A673 (cell line): ENCODE measurements around the gene LY6G5C. TPM values are rescaled to one million over a fixed set of nuclear protein-coding genes. Genes with fewer than 3 reads are reported as not detected.

Experiments used
- BruUV-seq: library from RNA; stranded (reverse); fragments of 400-500 nt; replicated peaks from 2 replicates; lab custom pipeline; 2021; lab: Mats Ljungman, UMichigan
- CTCF ChIA-PET: fragments of 300-600 bp; sonication (Branson Sonifier 250); formaldehyde crosslinking; loops from one replicate; lab custom pipeline; 2022; ENCODE audit warnings: antibody characterized with exemption; lab: Charles Lee
- POLR2A ChIA-PET: fragments of 300-600 bp; sonication (Branson Sonifier 250); formaldehyde crosslinking; loops from one replicate; lab custom pipeline; 2022; ENCODE audit warnings: antibody characterized with exemption; ENCODE audit not compliant: low non-redundant PET; lab: Charles Lee
- DNase-seq: peaks from one replicate; pipeline ENCODE4 v3.0.0-alpha.2; 2015; ENCODE audit warnings: low spot score
- H3K27ac ChIP-seq: fragments of 200-600 bp; sonication (generic); 2 replicates; pipeline ENCODE4 v1.5.1; 2016; ENCODE audit warnings: mixed run types, low read depth, mild to moderate bottlenecking, mixed read lengths, antibody characterized with exemption, low read length; ENCODE audit not compliant: poor library complexity, severe bottlenecking
- H3K27me3 ChIP-seq: fragments of 200-600 bp; sonication (generic); replicated peaks from 2 replicates; pipeline ENCODE4 v1.6.1; 2017; ENCODE audit warnings: mixed run types, low read depth, mild to moderate bottlenecking, mixed read lengths, antibody characterized with exemption, low read length; ENCODE audit not compliant: insufficient read depth, poor library complexity
- H3K36me3 ChIP-seq: fragments of 200-600 bp; sonication (generic); 2 replicates; pipeline ENCODE4 v1.6.1; 2016; ENCODE audit warnings: mixed run types, mild to moderate bottlenecking, mixed read lengths, antibody characterized with exemption, low read length; ENCODE audit not compliant: insufficient read depth, poor library complexity, severe bottlenecking
- H3K4me1 ChIP-seq: fragments of 200-600 bp; sonication (generic); 2 replicates; pipeline ENCODE4 v1.6.1; 2017; ENCODE audit warnings: mixed run types, mild to moderate bottlenecking, mixed read lengths, antibody characterized with exemption, low read length; ENCODE audit not compliant: insufficient read depth, poor library complexity, severe bottlenecking
- H3K4me3 ChIP-seq: fragments of 200-600 bp; sonication (generic); 2 replicates; pipeline ENCODE4 v1.5.1; 2016; ENCODE audit warnings: low read depth, mixed run types, mild to moderate bottlenecking, mixed read lengths, low read length; ENCODE audit not compliant: poor library complexity, severe bottlenecking
- H3K9me3 ChIP-seq: fragments of 200-600 bp; sonication (generic); 2 replicates; pipeline ENCODE4 v1.6.1; 2016; ENCODE audit warnings: mixed run types, low read depth, mild to moderate bottlenecking, mixed read lengths, antibody characterized with exemption, low read length; ENCODE audit not compliant: poor library complexity, severe bottlenecking
- EZH2 ChIP-seq: fragments of 200-600 bp; sonication (generic); IDR thresholded peaks from 2 replicates; pipeline ENCODE4 v1.6.1; 2017; ENCODE audit warnings: borderline replicate concordance, low read depth, mild to moderate bottlenecking, mixed read lengths, antibody characterized with exemption, low read length; ENCODE audit not compliant: poor library complexity, severe bottlenecking
- intact Hi-C: fragments of 100-400 bp; cut with micrococcal nuclease; formaldehyde crosslinking; loops from one replicate; pipeline ENCODE4 v1.10.0; 2022; ENCODE audit not compliant: unreplicated experiment
- total RNA-seq: library from RNA; stranded (reverse); gene quantifications from 2 replicates; pipeline ENCODE4 v1.2.3, GENCODE V29; 2021
- TF ChIP-seq, protein P1 (sequence below): fragments of 300-800, 200-600 bp; sonication (generic); conservative IDR thresholded peaks from 2 replicates; pipeline ENCODE4 v1.5.1; 2017; ENCODE audit warnings: low read depth, mild to moderate bottlenecking, antibody characterized with exemption, low read length, moderate library complexity, mixed read lengths

Gene LY6G5C
- total RNA-seq, 1 experiment from 2014 or later: 6.8 TPM

GRCh38 chr6:31701666-31702404 lies 21.0 kb upstream of the LY6G5C start:
- POLR2A ChIA-PET: interaction anchor here (0.9 kb wide), 1 partner anchor 1093 kb away, joined by 3 read pairs; no protein-coding TSS in a partner anchor
- TF ChIP-seq EZH2: no peak
- TF ChIP-seq, protein P1, sequence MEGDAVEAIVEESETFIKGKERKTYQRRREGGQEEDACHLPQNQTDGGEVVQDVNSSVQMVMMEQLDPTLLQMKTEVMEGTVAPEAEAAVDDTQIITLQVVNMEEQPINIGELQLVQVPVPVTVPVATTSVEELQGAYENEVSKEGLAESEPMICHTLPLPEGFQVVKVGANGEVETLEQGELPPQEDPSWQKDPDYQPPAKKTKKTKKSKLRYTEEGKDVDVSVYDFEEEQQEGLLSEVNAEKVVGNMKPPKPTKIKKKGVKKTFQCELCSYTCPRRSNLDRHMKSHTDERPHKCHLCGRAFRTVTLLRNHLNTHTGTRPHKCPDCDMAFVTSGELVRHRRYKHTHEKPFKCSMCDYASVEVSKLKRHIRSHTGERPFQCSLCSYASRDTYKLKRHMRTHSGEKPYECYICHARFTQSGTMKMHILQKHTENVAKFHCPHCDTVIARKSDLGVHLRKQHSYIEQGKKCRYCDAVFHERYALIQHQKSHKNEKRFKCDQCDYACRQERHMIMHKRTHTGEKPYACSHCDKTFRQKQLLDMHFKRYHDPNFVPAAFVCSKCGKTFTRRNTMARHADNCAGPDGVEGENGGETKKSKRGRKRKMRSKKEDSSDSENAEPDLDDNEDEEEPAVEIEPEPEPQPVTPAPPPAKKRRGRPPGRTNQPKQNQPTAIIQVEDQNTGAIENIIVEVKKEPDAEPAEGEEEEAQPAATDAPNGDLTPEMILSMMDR: no peak
- DNase-seq: no peak
- Histone ChIP-seq H3K36me3 (peaks cover 4% of the 10 kb centered on the region), H3K27ac (peak overlapping the region; percentile 97), H3K9me3 (no peaks in the 10 kb centered on the region), H3K4me1 (peaks cover 7% of the 10 kb centered on the region), H3K27me3 (no peaks in the 10 kb centered on the region), H3K4me3 (peak overlapping the region; percentile 71)
- intact Hi-C loops: no loop called here
- CTCF ChIA-PET: no interaction called here
- TSS peak; percentile 57 for BruUV-seq

- Histone ChIP-seq H3K36me3 (peaks cover 10% of the 10 kb centered on the region), H3K4me1 (peaks cover 7% of the 10 kb centered on the region), H3K27ac (no peak overlapping the region), H3K9me3 (no peaks in the 10 kb centered on the region), H3K27me3 (no peaks in the 10 kb centered on the region), H3K4me3 (no peak overlapping the region)
- intact Hi-C loops: no loop called here
- no peak for TF ChIP-seq EZH2
- TF ChIP-seq, protein P1: no peak
- no peak for DNase-seq
- ChIA-PET POLR2A (no interaction called here), CTCF (no interaction called here)
- BruUV-seq: no TSS peak
Observed at GRCh38 chr6:31700740-31701401, 20.0 kb upstream of the LY6G5C start.

DNA sequence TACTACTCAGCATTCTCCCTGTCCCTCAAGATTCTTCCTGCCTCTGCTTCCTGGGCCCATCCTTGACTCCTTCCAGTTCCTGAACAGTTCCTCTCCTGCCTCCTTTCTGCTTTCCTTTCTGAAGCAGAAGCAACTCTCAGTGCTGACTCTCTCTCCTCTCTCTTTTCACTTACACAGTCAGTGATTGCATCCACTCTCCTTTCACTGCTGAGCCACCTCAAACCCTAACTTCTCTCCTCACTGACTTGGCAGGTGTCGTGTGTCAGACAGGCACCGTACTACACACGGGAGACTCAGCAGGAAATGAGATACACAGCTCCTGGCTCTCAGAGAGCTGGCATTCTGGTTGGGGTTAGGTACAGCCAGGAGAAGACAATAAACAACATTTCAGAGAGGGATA lies 16.7 kb upstream of the LY6G5C start:
- no peak overlapping the region for H3K27ac ChIP-seq
- peaks cover 7% of the 10 kb centered on the region for H3K4me1 ChIP-seq
- no peaks in the 10 kb centered on the region for H3K27me3 ChIP-seq
- no peak overlapping the region for H3K4me3 ChIP-seq
- H3K9me3 ChIP-seq: no peaks in the 10 kb centered on the region
- peaks cover 17% of the 10 kb centered on the region for H3K36me3 ChIP-seq
- TF ChIP-seq EZH2: no peak
- TF ChIP-seq, protein P1: no peak
- CTCF ChIA-PET: no interaction called here
- intact Hi-C loops: no loop called here
- POLR2A ChIA-PET: no interaction called here
- no TSS peak for BruUV-seq
- no peak for DNase-seq
